SK-N-DZ (cell line): ENCODE data around the gene MZB1.
"Not testable (repeated sequence)": the region's sequence is repeated elsewhere in the genome, so short reads cannot be mapped to it uniquely, and the experiment has no call there.

Experiments used
- DNase-seq: peaks from one replicate; pipeline ENCODE4 v3.0.0-alpha.2; 2015; ENCODE audit warnings: low spot score

Gene MZB1

DNA sequence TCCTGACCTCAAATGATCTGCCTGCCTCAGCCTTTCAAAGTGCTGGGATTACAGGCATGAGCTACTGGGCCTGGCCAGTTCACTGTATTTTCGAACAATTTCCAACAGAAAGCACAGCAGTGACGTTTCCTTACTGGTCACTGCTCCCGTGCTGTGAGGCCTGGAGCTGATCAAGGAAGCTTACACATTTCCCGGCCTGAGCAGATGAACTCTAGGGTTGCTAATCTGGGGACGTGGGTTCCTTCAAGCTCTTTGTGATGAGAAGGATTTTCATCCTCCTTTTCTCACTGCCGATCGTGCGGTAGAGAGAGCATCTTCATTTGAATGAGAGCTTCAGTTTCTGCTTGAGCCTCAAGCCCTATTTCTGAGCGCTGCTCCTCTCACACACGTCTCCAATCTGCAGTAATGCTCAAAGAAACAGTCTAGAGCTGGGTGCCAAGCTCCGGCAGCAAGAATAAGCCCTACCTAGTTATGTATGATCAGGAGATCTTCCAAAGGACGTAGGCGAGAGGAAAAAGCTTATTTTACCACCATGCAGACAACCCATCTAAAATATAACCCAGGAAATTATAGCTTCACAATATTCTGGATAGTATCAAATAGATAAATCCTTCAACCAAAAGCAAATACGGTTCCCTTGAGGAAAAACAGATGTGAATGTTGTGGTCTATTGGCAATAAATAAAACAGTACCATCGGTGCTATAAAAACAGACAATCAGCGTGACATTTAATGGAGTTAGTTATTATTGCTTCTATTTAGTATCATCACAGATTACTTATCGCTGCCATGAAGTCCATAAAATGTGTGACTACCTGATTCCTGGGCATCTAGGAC, 21.5 kb upstream of the MZB1 start:
- DNase-seq: no peak

DNA sequence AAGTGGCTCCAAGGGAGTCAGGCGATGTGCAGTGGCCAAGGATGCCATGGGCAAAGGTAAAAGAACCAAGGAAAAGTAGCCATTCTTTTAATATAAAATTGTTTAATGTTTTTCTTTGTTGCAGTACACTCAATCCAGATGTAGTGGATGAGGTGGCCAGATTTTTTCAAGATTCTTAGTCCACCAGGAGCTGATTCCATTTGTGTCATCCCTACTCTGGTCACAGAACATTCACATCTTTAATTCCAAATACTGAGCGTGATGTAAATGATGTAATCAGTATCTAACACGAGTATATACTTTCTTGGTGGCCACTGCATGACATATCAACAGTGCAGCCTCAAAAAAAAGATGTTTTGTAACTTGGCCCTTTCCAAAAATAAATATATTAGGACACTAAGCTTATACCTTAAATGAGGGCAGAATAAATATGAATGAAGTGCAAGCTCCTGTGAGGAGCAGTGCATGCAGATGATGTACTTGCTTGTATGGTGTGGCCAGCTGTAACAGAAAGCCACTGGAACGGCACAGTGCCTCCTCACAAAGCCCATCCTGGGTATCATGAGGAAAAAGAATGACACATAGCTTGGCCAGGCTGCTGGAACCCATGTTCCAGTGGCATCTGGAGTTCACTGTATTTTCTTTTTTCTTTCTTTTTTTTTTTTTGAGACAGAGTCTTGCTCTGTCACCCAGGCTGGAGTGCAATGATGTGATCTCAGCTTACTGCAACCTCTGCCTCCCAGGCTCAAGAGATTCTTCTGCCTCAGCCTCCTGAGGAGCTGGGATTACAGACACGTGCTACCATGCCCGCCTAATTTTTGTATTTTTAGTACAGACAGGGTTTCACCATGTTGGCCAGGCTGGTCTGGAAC, 20.6 kb upstream of the MZB1 start:
- no peak for DNase-seq

- not testable (repeated sequence) for DNase-seq
Measured at GRCh38 chr5:139409116-139409515, 19.4 kb upstream of the MZB1 start.

DNA sequence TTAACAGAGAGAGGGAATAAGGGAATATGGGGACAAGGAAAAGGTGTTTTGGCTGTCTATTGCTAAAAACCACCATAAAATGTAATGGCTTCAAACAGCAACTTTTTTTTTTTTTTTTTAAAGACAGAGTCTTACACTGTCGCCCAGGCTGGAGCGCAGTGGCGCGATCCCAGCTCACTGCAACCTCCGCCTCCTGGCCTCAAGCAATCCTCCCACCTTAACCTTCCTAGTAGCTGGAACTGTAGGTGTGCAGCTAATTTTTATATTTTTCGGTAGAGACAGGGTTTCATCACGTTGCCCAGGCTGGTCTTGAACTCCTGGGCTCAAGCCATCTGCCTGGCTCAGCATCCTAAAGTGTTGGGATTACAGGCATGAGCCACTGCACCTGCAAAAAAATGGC, 18.5 kb upstream of the MZB1 start:
- no peak for DNase-seq

DNA sequence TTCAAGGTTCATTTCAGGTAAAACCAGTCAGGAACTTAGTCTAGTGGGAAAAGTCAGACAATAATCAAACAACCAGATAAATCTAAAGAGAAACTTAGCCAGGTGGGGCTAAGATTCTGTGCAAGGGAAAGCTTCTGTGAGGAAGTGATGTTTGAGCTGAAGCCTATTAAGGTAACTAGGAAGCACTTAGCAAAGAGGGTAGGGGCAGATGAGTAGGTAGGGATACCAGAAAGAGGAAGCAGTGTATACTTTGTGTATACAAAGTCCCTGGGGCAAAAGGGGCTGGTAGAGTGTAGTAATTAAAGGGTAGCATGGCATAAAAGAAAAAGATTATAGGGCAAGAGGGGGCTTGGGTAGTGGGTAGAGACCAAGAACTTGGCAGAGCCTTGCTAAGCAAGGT, 17.8 kb upstream of the MZB1 start:
- no peak for DNase-seq

DNA sequence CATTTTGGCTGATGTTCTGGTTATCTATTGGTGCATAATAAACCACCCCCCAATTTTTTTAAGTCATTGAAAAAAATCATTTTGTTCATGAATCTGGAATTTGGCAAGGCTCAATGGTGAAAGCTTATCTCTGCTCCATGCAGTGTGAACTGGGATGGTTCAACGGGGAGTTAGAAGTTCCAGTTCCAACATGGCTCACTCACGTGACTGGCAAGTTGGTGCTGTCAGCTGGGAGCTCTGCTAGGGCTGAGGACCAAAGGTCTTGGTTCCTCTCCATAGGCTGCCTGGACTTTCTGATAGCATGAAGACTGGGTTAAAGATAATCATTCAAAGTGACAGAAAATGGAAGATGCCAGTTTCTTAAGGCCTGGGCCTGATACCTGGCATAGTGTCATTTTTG, 17.2 kb upstream of the MZB1 start:
- no peak for DNase-seq

DNA sequence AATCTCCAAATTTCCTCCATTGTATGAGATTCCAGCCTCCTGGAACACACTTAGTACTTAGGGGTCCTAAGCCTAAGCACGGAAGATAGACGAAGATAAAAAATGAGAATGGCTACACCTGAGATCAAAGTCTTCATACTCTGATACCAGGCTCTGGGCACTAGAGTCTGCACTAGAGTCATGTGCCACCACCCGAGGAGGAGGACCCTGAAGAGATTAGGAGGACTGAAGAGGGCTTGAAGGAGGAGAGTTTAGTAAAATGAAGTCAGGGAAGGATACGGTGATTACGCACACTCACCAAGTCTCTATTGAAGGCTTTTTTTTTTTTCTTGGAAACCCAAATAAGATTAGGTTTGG, 14.7 kb upstream of the MZB1 start:
- peak; percentile 33 for DNase-seq

DNA sequence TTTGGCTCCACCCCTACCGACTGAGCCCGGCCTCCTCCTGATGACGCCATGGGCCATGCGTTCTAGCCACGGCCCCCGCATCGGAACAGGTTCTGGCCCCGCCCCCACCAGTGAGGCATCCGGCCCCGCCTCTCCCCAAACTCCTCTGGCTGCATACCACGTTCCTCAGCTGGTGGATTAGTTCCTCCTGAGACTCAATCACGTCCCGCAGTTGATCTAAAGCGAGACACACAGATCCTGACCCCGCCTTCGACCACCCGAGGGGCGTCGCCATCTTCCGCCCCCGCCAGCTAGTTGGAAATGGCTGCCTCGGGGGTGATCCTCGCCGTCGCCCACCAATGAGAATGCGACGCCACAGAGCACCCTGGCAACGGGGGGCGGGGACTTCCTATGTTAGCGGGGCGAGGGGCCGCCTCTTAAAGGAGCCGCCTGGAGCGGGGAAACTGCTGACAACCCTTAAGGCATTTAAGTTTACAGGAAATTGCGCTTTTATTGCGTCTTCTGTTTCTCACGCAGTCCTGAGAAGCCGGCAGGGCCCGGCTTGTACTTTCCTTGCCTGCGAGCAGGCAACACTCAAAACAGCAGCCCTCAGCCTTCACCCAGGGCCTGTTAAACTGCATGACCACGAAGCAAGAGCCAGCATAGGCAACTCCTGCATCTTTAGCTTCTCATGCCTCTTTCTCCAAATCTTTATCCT, 14.2 kb upstream of the MZB1 start, which contains the start of gene SPATA24:
SPATA24 (minus strand) TSS at position 303 of the 697 bp plus-strand sequence; CDS start at position 274, 29 bp downstream.
- DNase-seq: peak; percentile 96

- no peak for DNase-seq
Measured at GRCh38 chr5:139403418-139403786, 13.7 kb upstream of the MZB1 start.

DNA sequence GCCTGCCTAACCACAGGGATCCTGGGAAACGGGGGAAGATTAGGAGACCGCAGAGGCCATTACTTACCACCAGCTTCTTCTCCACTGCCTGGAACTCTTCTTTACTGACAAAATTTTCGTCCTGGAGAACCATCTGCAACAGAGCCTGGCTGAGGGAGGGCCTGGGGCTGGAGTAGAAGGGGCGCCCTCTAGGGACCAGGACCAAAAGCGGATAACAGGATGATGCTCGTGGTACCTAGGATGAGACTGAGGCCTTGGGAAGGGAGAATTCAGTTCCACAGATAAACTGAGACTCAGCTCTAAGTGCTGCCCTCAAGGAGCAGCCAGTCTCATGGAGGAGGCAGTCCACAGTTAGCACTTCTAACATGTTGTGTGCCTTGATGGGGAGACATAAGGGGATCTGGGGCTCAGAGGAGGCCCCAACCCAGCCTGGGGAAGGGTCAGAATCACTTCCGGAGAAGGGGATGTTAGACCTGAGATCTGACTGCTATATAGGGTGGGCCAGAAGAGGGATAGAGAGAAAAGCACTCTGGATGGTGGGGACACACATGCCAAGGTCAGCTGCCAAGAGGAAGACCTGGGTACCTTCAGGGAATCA, 12.9 kb upstream of the MZB1 start:
- DNase-seq: peak; percentile 52

DNA sequence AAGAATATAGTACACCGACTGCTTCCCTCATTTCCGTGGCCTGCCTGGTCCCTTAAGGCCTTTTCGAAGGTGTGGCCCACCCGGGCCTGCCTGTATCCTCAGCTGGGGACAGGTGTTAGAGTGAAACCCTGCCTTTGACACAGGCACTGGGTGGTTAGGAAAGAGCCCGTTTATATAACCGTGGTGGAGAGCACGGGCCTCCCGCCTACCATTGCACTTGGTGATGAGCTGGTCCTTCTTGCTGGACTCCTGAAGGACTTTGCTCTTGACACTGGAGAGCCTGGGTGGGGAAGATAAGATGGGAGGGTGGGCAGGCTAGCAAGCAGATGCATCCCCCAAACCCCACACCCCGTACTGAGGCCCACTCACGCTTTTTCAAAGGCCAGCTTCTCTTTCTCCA, 11.8 kb upstream of the MZB1 start:
- DNase-seq: no peak

DNA sequence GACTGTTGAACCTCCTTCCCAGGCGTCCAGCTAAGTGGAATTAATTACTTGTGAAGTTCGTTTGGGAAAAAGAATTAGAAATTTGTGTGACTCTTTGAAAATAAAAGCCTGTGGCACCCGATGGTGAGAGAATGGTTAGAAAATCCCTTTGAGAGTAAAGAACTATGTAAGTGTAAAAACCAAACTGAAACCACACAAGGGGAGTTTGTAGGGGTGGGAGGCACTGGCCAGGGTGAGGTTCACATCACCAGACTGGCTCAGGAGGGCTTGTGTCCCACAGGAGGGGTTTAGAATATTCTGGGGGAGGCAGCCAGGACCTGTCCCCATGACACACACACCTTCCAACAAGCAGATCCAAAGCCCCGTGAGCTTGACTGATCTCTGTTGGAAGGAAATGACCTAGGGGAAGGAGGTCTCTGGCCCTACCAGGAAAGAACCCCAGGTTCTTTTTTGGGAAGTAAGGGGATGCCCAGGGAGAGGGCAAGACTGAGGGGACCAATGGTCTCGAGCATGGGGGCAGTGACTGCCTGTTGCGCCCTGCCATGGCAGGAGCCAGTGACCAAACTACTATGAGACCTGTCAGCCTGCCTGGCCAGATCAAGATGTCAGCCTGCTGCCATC, 9.9 kb upstream of the MZB1 start:
- DNase-seq: no peak

DNA sequence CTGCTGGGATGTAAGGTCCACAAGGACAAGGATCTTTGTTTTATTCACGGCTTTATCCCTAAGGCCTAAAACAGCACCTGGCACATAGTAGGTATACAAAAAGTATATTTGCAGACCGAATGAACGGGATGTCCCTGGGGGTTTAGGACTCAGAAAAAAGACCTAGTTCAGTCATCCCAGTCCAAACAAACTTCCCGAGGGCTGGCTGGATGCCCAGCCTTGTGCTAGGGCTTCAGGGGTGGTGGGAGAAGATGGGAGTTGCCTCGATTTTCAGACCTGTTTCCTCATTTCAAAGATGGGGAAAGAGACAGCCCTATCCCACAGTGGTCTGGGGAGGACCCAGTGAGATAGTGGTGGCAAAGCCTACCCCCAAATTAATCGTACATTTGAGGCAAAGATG, 8.2 kb upstream of the MZB1 start:
- DNase-seq: no peak

DNA sequence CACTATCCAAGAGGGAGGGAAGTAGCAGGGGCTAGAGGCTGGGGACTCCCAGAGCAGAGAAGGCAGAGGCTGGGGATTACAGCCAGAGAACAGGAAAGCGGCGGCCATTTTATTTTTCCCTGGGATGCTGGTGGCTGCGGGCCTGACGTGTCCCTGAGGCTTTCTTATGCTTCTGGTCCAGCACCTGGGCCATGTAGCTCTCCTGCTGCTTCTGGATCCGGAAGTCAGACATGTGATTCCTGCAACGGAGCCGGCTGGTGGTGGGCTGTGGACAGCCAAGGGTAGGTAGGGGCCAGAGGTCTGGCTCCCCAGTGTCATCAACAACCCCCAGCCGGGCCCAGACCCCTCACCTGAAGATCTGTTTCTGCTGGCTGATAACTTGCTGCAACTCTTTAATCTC, 7.0 kb upstream of the MZB1 start:
- no peak for DNase-seq

DNA sequence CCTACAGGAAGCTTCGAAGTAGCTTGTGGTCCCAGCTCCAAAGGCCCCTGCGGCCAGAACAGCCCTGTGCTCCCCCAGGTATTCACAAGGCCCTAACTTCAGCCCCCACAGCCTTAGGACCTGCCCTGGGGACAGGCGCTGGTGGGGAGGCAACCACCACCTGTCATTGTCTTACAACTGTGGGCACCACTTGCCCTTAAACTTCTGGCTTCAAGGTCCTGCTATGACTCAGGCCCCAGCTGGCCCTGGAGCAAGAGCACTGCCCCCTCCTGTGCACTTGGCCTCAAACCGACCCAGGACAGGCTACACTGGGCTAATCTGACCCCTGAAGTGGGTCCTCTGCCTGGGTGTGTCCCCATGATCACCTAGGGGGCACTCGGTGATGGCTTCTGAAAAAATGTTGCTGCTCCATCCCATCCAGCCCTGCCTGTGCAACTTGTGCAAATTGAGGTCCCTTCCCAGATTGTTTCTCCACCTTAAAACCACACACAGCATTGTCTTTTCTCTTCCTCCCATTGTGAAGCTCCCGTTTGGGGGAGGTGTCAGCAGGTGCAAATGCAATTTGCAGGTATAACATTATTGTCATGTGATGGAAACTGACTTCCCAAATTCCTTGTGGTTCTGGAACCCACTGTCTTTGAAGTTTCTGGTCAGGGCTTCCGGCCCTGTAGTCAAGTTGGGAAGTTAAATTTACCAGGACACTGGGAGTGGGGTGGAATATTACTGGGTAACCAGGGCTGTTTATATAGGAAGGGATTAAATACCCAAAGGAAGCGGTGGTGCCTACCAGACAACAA, 6.3 kb upstream of the MZB1 start:
- DNase-seq: no peak

DNA sequence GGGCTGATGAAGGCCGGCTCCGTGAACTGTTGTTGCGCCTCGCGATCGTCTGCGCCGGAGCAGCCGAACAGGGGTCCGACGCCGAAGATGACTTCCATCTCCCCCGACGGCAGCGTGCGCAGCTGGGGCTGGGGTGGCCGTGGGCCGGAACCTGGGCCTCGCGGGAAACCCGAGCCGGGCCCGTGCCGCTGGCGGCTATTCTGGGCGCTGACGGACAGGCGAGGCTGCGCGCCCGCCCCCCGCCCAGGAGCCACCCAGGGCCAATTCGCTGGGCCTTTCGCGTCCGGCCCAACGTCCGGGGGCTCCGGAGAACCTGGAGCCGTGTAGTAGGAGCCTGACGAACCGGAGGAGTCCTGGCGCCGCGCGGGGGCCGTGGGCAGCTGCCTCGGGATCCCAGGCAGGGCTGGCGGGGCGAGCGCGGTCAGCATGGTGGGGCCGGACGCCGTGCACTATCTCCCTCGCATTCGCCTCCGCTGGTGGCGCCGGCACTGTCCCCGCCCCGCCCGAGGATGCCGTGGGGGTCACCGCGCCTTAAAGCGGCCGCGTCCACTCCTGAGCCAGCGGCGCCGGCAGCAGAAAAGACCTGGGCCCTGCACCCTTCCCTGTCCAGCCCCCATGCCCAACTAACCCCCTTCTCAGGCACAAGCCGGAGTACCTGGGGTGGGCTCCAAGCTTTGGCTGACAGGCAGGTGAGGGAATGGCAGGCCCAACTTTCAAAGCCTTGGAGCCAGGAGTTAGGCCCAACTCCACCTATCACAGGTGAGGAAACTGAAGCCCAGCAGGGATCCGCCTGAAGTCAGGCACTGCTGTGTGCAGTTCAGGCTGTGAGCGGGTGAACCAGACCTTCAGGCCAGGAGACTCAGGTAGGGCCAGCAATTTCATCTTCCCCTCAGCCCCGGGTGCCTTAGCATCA, 5.2 kb upstream of the MZB1 start, which contains the start of gene PROB1:
PROB1 (minus strand) TSS at position 451 of the 913 bp plus-strand sequence; CDS start at position 428, 23 bp downstream.
- DNase-seq: no peak

- DNase-seq: no peak
Measured at GRCh38 chr5:139394123-139394653, 4.5 kb upstream of the MZB1 start.

DNA sequence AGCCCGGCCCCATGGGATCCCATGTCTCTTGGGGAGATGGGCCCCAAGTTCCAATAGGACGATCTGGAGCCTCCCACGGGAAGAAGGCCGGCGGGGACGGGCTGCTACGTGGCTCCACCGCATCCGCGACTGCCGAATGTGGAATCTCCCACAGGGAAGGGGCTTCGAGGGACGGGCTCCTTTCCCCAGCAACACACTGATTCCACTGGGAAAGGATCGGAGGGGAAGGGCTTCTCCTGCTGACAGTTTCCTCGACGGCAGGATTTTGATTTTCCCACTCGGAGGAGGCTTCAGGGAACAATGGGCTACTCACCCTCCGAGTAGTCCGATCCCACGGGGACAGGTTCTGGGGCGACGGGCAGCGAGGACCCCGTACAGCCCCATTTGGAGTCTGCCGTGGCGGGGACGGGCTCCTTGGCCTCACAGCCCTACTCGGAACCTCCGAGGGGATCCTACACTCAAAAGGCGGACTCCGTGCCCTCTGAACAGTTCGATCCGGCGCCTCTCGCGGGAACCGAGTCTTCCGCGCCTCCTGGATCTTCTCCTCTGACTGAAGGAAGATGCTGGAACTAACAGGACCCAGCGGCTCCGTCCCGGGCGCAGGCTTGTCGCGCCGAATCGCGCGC, 3.9 kb upstream of the MZB1 start:
- no peak for DNase-seq
